Upper lobe of right lung (tissue), 1 donor: ENCODE data around the gene CSNK2A3. TPM values are rescaled to one million over a fixed set of nuclear protein-coding genes. Genes with fewer than 3 reads are reported as not detected.

Experiments used
- ATAC-seq: fragments of 200-7000 bp; cut with Tn5 transposase; one replicate; pipeline ENCODE4 v1.9.1; 2020; ENCODE audit warnings: mild to moderate bottlenecking, moderate library complexity
- DNase-seq: peaks from one replicate; pipeline ENCODE4 v3.0.0-alpha.2; 2020
- H3K27ac ChIP-seq: fragments of 200-600 bp; one replicate; pipeline ENCODE4 v1.8.0; 2022
- H3K27me3 ChIP-seq: fragments of 200-600 bp; one replicate; pipeline ENCODE4 v1.8.0; 2022; ENCODE audit warnings: mild to moderate bottlenecking
- H3K36me3 ChIP-seq: fragments of 200-600 bp; one replicate; pipeline ENCODE4 v1.8.0; 2022
- H3K4me1 ChIP-seq: fragments of 200-600 bp; one replicate; pipeline ENCODE4 v1.8.0; 2022
- H3K4me3 ChIP-seq: fragments of 200-600 bp; one replicate; pipeline ENCODE4 v1.8.0; 2022; ENCODE audit warnings: mild to moderate bottlenecking
- H3K9me3 ChIP-seq: fragments of 200-600 bp; one replicate; pipeline ENCODE4 v1.8.0; 2022
- CTCF ChIP-seq: fragments of 200-600 bp; IDR thresholded peaks from one replicate; pipeline ENCODE4 v1.8.0; 2022; ENCODE audit warnings: antibody characterized with exemption
- intact Hi-C: fragments of 100-400 bp; cut with DNase I; formaldehyde crosslinking; loops from one replicate; pipeline ENCODE4 v1.11.0; 2022
- total RNA-seq: library from RNA; stranded (reverse); fragmentation: NEBNext Ultra II Directional; extraction: Animal tissue kit (Norgen Biotek cat#: 25700); gene quantifications from one replicate; pipeline ENCODE4 v1.2.1, GENCODE V29; 2021
- donor health status: DM: no; HTN: yes; CAD: no; lungs with severe emphysema.

CSNK2A3 gene
- total RNA-seq, 1 donor from 2014 or later = 3.9 TPM

GRCh38 chr11:11390068-11390771 is 37.2 kb upstream of the CSNK2A3 start:
- no peak for DNase-seq
- TF ChIP-seq CTCF = no peak
- Histone ChIP-seq H3K4me3 (no peak overlapping the region), H3K27me3 (no peaks in the 10 kb centered on the region), H3K4me1 (peaks cover 4% of the 10 kb centered on the region), H3K27ac (no peak overlapping the region), H3K9me3 (no peaks in the 10 kb centered on the region), H3K36me3 (no peaks in the 10 kb centered on the region)
- intact Hi-C loops = no loop called here
- ATAC-seq = no peak

- intact Hi-C loops = no loop called here
- Histone ChIP-seq H3K9me3 (no peaks in the 10 kb centered on the region), H3K4me1 (peaks cover 4% of the 10 kb centered on the region), H3K36me3 (no peaks in the 10 kb centered on the region), H3K4me3 (no peak overlapping the region), H3K27me3 (no peaks in the 10 kb centered on the region), H3K27ac (no peak overlapping the region)
- DNase-seq = no peak
- TF ChIP-seq CTCF = no peak
- ATAC-seq = no peak
These were observed 36.2 kb upstream of the CSNK2A3 start for GRCh38 chr11:11389238-11389637.

- Histone ChIP-seq H3K4me3 (no peak overlapping the region), H3K27ac (no peak overlapping the region), H3K27me3 (no peaks in the 10 kb centered on the region), H3K4me1 (peaks cover 4% of the 10 kb centered on the region), H3K36me3 (no peaks in the 10 kb centered on the region), H3K9me3 (no peaks in the 10 kb centered on the region)
- intact Hi-C loops = no loop called here
- ATAC-seq (no peak), DNase-seq (no peak)
- TF ChIP-seq CTCF = no peak
These were observed 34.7 kb upstream of the CSNK2A3 start for GRCh38 chr11:11387622-11388305.

- no peaks in the 10 kb centered on the region for H3K9me3 ChIP-seq
- H3K27ac ChIP-seq = no peak overlapping the region
- H3K36me3 ChIP-seq = no peaks in the 10 kb centered on the region
- DNase-seq (no peak), ATAC-seq (no peak)
- H3K27me3 ChIP-seq = no peaks in the 10 kb centered on the region
- H3K4me1 ChIP-seq = peaks cover 4% of the 10 kb centered on the region
- H3K4me3 ChIP-seq = no peak overlapping the region
- intact Hi-C loops = no loop called here
- no peak for TF ChIP-seq CTCF
These were observed 34.2 kb upstream of the CSNK2A3 start for GRCh38 chr11:11387207-11387606.

GRCh38 chr11:11384829-11385228 is 31.8 kb upstream of the CSNK2A3 start:
- Histone ChIP-seq H3K27me3 (no peaks in the 10 kb centered on the region), H3K4me3 (no peak overlapping the region), H3K36me3 (no peaks in the 10 kb centered on the region), H3K9me3 (no peaks in the 10 kb centered on the region), H3K27ac (no peak overlapping the region), H3K4me1 (peaks cover 4% of the 10 kb centered on the region)
- DNase-seq (no peak), ATAC-seq (no peak)
- intact Hi-C loops = no loop called here
- no peak for TF ChIP-seq CTCF
